Measurements from ENCODE around the gene TAS2R30.
A peak's percentile ranks its signal among the peaks of the same experiment; 100 is the strongest.

Gene TAS2R30

GRCh38 chr12:11134305-11134704, at the start of gene TAS2R30:
Gene TAS2R30, minus strand, starts transcription at chr12:11134644. Its CDS starts 400 bp downstream, at chr12:11134244.
- Histone ChIP-seq H3K4me1 (ENCODE audit: control insufficient read depth, insufficient read depth, low read length) (no peaks in the 10 kb centered on the region), H3K27me3 (replicated peaks; ENCODE audit: control insufficient read depth, insufficient read depth, low read length) (no peaks in the 10 kb centered on the region)
- DNase-seq (ENCODE audit: low read depth), result no peak

GRCh38 chr12:11183011-11183410, 48.6 kb upstream of the TAS2R30 start:
- DNase-seq (ENCODE audit: low read depth), result no peak
- H3K4me3 ChIP-seq (ENCODE audit: low read length), result no peak overlapping the region
- no peaks in the 10 kb centered on the region for H3K27me3 ChIP-seq (replicated peaks; ENCODE audit: control insufficient read depth, insufficient read depth, low read length)
- H3K9ac ChIP-seq (ENCODE audit: low read length), result no peak overlapping the region
- no peaks in the 10 kb centered on the region for H3K4me1 ChIP-seq (ENCODE audit: control insufficient read depth, insufficient read depth, low read length)
- H3K36me3 ChIP-seq (ENCODE audit: control insufficient read depth, insufficient read depth, low read length, severe bottlenecking), result no peaks in the 10 kb centered on the region
- H3K9me3 ChIP-seq (ENCODE audit: control insufficient read depth, low read length), result no peaks in the 10 kb centered on the region

More at GRCh38 chr12:11134305-11134704, at the start of gene TAS2R30:
- Histone ChIP-seq H3K36me3 (ENCODE audit: control insufficient read depth, insufficient read depth, low read length, severe bottlenecking) (no peaks in the 10 kb centered on the region), H3K4me3 (ENCODE audit: low read length) (no peak within 1 kb of the TSS), H3K9me3 (ENCODE audit: control insufficient read depth, low read length) (no peaks in the 10 kb centered on the region), H3K9ac (ENCODE audit: low read length) (no peak within 1 kb of the TSS)

- Histone ChIP-seq H3K9me3 (ENCODE audit: control insufficient read depth, low read length) (no peaks in the 10 kb centered on the region), H3K4me1 (ENCODE audit: control insufficient read depth, insufficient read depth, low read length) (no peaks in the 10 kb centered on the region), H3K4me3 (ENCODE audit: low read length) (no peak overlapping the region), H3K27me3 (replicated peaks; ENCODE audit: control insufficient read depth, insufficient read depth, low read length) (no peaks in the 10 kb centered on the region), H3K36me3 (ENCODE audit: control insufficient read depth, insufficient read depth, low read length, severe bottlenecking) (no peaks in the 10 kb centered on the region), H3K9ac (ENCODE audit: low read length) (no peak overlapping the region)
- no peak for DNase-seq (ENCODE audit: low read depth)
Measured at GRCh38 chr12:11182529-11182928, 48.1 kb upstream of the TAS2R30 start.

- H3K9ac ChIP-seq (ENCODE audit: low read length), result no peak overlapping the region
- no peak overlapping the region for H3K4me3 ChIP-seq (ENCODE audit: low read length)
- H3K27me3 ChIP-seq (replicated peaks; ENCODE audit: control insufficient read depth, insufficient read depth, low read length), result no peaks in the 10 kb centered on the region
- H3K4me1 ChIP-seq (ENCODE audit: control insufficient read depth, insufficient read depth, low read length), result peaks cover 3% of the 10 kb centered on the region
- no peaks in the 10 kb centered on the region for H3K9me3 ChIP-seq (ENCODE audit: control insufficient read depth, low read length)
- H3K36me3 ChIP-seq (ENCODE audit: control insufficient read depth, insufficient read depth, low read length, severe bottlenecking), result no peaks in the 10 kb centered on the region
- DNase-seq (ENCODE audit: low read depth), result no peak
Measured at GRCh38 chr12:11178250-11178649, 43.8 kb upstream of the TAS2R30 start.

- peaks cover 29% of the 10 kb centered on the region for H3K4me1 ChIP-seq (ENCODE audit: control insufficient read depth, insufficient read depth, low read length)
- no peaks in the 10 kb centered on the region for H3K27me3 ChIP-seq (replicated peaks; ENCODE audit: control insufficient read depth, insufficient read depth, low read length)
- no peak overlapping the region for H3K9ac ChIP-seq (ENCODE audit: low read length)
- no peaks in the 10 kb centered on the region for H3K9me3 ChIP-seq (ENCODE audit: control insufficient read depth, low read length)
- H3K36me3 ChIP-seq (ENCODE audit: control insufficient read depth, insufficient read depth, low read length, severe bottlenecking), result no peaks in the 10 kb centered on the region
- no peak overlapping the region for H3K4me3 ChIP-seq (ENCODE audit: low read length)
- peak; percentile 47 for DNase-seq (ENCODE audit: low read depth)
Measured at GRCh38 chr12:11174022-11174421, 39.6 kb upstream of the TAS2R30 start.

- H3K27me3 ChIP-seq (replicated peaks; ENCODE audit: control insufficient read depth, insufficient read depth, low read length), result no peaks in the 10 kb centered on the region
- peak; percentile 56 for DNase-seq (ENCODE audit: low read depth)
- H3K9me3 ChIP-seq (ENCODE audit: control insufficient read depth, low read length), result no peaks in the 10 kb centered on the region
- H3K36me3 ChIP-seq (ENCODE audit: control insufficient read depth, insufficient read depth, low read length, severe bottlenecking), result no peaks in the 10 kb centered on the region
- H3K4me3 ChIP-seq (ENCODE audit: low read length), result peak overlapping the region; percentile 85
- peaks cover 29% of the 10 kb centered on the region for H3K4me1 ChIP-seq (ENCODE audit: control insufficient read depth, insufficient read depth, low read length)
- peak overlapping the region; percentile 97 for H3K9ac ChIP-seq (ENCODE audit: low read length)
Measured at GRCh38 chr12:11171969-11172675, 37.7 kb upstream of the TAS2R30 start.

GRCh38 chr12:11171145-11171968, 36.9 kb upstream of the TAS2R30 start, which contains the start of gene SMIM10L1:
Gene SMIM10L1, plus strand, starts transcription at chr12:11171194. Its CDS starts 163 bp downstream, at chr12:11171357.
- no peaks in the 10 kb centered on the region for H3K9me3 ChIP-seq (ENCODE audit: control insufficient read depth, low read length)
- no peaks in the 10 kb centered on the region for H3K36me3 ChIP-seq (ENCODE audit: control insufficient read depth, insufficient read depth, low read length, severe bottlenecking)
- peaks cover 29% of the 10 kb centered on the region for H3K4me1 ChIP-seq (ENCODE audit: control insufficient read depth, insufficient read depth, low read length)
- peak within 1 kb of the TSS; percentile 97 for H3K9ac ChIP-seq (ENCODE audit: low read length)
- peak; percentile 99 for DNase-seq (ENCODE audit: low read depth)
- H3K27me3 ChIP-seq (replicated peaks; ENCODE audit: control insufficient read depth, insufficient read depth, low read length), result no peaks in the 10 kb centered on the region
- H3K4me3 ChIP-seq (ENCODE audit: low read length), result peak within 1 kb of the TSS; percentile 85

- peak overlapping the region; percentile 97 for H3K9ac ChIP-seq (ENCODE audit: low read length)
- peaks cover 4% of the 10 kb centered on the region for H3K36me3 ChIP-seq (ENCODE audit: control insufficient read depth, insufficient read depth, low read length, severe bottlenecking)
- H3K27me3 ChIP-seq (replicated peaks; ENCODE audit: control insufficient read depth, insufficient read depth, low read length), result no peaks in the 10 kb centered on the region
- DNase-seq (ENCODE audit: low read depth), result no peak
- peak overlapping the region; percentile 85 for H3K4me3 ChIP-seq (ENCODE audit: low read length)
- no peaks in the 10 kb centered on the region for H3K9me3 ChIP-seq (ENCODE audit: control insufficient read depth, low read length)
- H3K4me1 ChIP-seq (ENCODE audit: control insufficient read depth, insufficient read depth, low read length), result peaks cover 33% of the 10 kb centered on the region
Measured at GRCh38 chr12:11170810-11171144, 36.3 kb upstream of the TAS2R30 start.

- H3K36me3 ChIP-seq (ENCODE audit: control insufficient read depth, insufficient read depth, low read length, severe bottlenecking), result peaks cover 7% of the 10 kb centered on the region
- peaks cover 21% of the 10 kb centered on the region for H3K4me1 ChIP-seq (ENCODE audit: control insufficient read depth, insufficient read depth, low read length)
Measured at GRCh38 chr12:11166300-11166699, 31.9 kb upstream of the TAS2R30 start.

GRCh38 chr12:11164384-11164783, 29.9 kb upstream of the TAS2R30 start:
- Histone ChIP-seq H3K27me3 (replicated peaks; ENCODE audit: control insufficient read depth, insufficient read depth, low read length) (no peaks in the 10 kb centered on the region), H3K4me3 (ENCODE audit: low read length) (no peak overlapping the region), H3K9ac (ENCODE audit: low read length) (no peak overlapping the region), H3K4me1 (ENCODE audit: control insufficient read depth, insufficient read depth, low read length) (peaks cover 9% of the 10 kb centered on the region), H3K9me3 (ENCODE audit: control insufficient read depth, low read length) (no peaks in the 10 kb centered on the region), H3K36me3 (ENCODE audit: control insufficient read depth, insufficient read depth, low read length, severe bottlenecking) (peaks cover 11% of the 10 kb centered on the region)
- no peak for DNase-seq (ENCODE audit: low read depth)

More at GRCh38 chr12:11166300-11166699, 31.9 kb upstream of the TAS2R30 start:
- Histone ChIP-seq H3K9me3 (ENCODE audit: control insufficient read depth, low read length) (no peaks in the 10 kb centered on the region), H3K4me3 (ENCODE audit: low read length) (no peak overlapping the region), H3K27me3 (replicated peaks; ENCODE audit: control insufficient read depth, insufficient read depth, low read length) (no peaks in the 10 kb centered on the region), H3K9ac (ENCODE audit: low read length) (no peak overlapping the region)
- no peak for DNase-seq (ENCODE audit: low read depth)

- peak; percentile 3 for DNase-seq (ENCODE audit: low read depth)
Measured at GRCh38 chr12:11162502-11162901, 28.1 kb upstream of the TAS2R30 start.

More at GRCh38 chr12:11162502-11162901, 28.1 kb upstream of the TAS2R30 start:
- Histone ChIP-seq H3K4me1 (ENCODE audit: control insufficient read depth, insufficient read depth, low read length) (peaks cover 6% of the 10 kb centered on the region), H3K9ac (ENCODE audit: low read length) (no peak overlapping the region), H3K36me3 (ENCODE audit: control insufficient read depth, insufficient read depth, low read length, severe bottlenecking) (peaks cover 11% of the 10 kb centered on the region), H3K9me3 (ENCODE audit: control insufficient read depth, low read length) (no peaks in the 10 kb centered on the region), H3K4me3 (ENCODE audit: low read length) (no peak overlapping the region), H3K27me3 (replicated peaks; ENCODE audit: control insufficient read depth, insufficient read depth, low read length) (no peaks in the 10 kb centered on the region)
